GM18858 (cell line): ENCODE measurements around the gene PHC2.

Source experiments
- ATAC-seq: cut with Tn5 transposase; IDR thresholded peaks from one replicate; pipeline ENCODE4 v1.9.1; 2021; ENCODE audit not compliant: unreplicated experiment

The PHC2 gene

GRCh38 chr1:33332357-33332789 is 98.5 kb downstream of the PHC2 start:
- ATAC-seq: no peak

- ATAC-seq: no peak
Measured at GRCh38 chr1:33331444-33332356, 99.2 kb downstream of the PHC2 start.

- ATAC-seq: no peak
Measured at GRCh38 chr1:33330906-33331305, 100.0 kb downstream of the PHC2 start.

- no peak for ATAC-seq
Measured at GRCh38 chr1:33330361-33330890, 100.5 kb downstream of the PHC2 start.

GRCh38 chr1:33329600-33330305 is 101.1 kb downstream of the PHC2 start:
- no peak for ATAC-seq

GRCh38 chr1:33328817-33329216 is 102.1 kb downstream of the PHC2 start:
- no peak for ATAC-seq

GRCh38 chr1:33327587-33328325 is 103.1 kb downstream of the PHC2 start:
- no peak for ATAC-seq

- no peak for ATAC-seq
Measured at GRCh38 chr1:33326785-33327184, 104.1 kb downstream of the PHC2 start.

- ATAC-seq: no peak
Measured at GRCh38 chr1:33324677-33325575, 106.0 kb downstream of the PHC2 start.

GRCh38 chr1:33323663-33324477 is 107.0 kb downstream of the PHC2 start:
- ATAC-seq: no peak

GRCh38 chr1:33322870-33323585 is 107.9 kb downstream of the PHC2 start:
- ATAC-seq: no peak

GRCh38 chr1:33322109-33322508 is 108.8 kb downstream of the PHC2 start:
- no peak for ATAC-seq

GRCh38 chr1:33321178-33321577 is 109.7 kb downstream of the PHC2 start:
- ATAC-seq: no peak

GRCh38 chr1:33320619-33321165 is 110.2 kb downstream of the PHC2 start, which contains the start of gene A3GALT2:
TSS of gene A3GALT2 (minus strand) at chr1:33321098. CDS start at chr1:33321098, 0 bp downstream.
- no peak for ATAC-seq

GRCh38 chr1:33319949-33320618 is 110.8 kb downstream of the PHC2 start:
- no peak for ATAC-seq

- ATAC-seq: no peak
Measured at GRCh38 chr1:33319186-33319948, 111.5 kb downstream of the PHC2 start.

GRCh38 chr1:33317946-33318345 is 112.9 kb downstream of the PHC2 start:
- no peak for ATAC-seq
